ENCODE data around the gene PLEK. TPM values are rescaled to one million over a fixed set of nuclear protein-coding genes. Genes with fewer than 3 reads are reported as not detected.

Gene PLEK
- total and polyA plus RNA-seq, 2 donors (not counting 1 experiment from before 2014, with no cell fraction given): not detected

DNA sequence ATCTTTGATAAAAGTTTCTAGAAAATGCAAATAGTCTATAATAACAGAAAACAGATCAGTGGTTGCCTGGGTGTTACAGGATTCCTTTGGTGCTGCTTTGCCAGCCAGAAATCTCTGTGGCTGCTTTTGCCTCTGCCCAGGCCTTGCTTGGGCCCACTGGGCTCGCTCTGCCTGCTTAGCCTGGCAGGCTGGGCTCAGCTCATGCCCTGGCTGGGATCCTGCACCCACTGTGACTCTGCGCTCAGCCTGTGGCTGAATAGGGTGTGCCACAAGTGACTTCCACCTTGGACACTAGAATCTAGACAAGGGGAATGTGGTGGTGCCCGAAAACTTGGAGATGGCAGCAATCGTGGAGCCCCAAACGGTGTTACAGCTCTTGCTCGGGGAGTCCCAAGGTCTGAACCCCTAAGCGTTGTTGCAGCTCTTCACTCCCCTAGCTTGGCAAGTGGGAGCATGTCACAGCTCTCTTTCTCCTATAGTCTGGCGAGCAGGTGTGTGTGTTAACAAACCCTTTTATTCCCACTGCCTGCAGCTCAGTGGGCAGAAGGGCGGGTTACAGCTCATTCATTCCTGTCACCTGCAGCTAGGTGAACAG, 51.1 kb downstream of the PLEK start:
- Histone ChIP-seq H3K9me3 (ENCODE audit: control insufficient read depth, insufficient read depth, low read depth, low read length) (no peaks in the 10 kb centered on the region), H3K4me2 (ENCODE audit: extremely low read depth, insufficient read depth, low read length) (no peak overlapping the region), H4K20me1 (ENCODE audit: control insufficient read depth, extremely low read depth, insufficient read depth, low read length) (no peaks in the 10 kb centered on the region), H3K27ac (ENCODE audit: insufficient read depth, low read length) (no peak overlapping the region), H3K27me3 (ENCODE audit: control insufficient read depth, insufficient read depth, low read length) (peaks cover 12% of the 10 kb centered on the region), H3K36me3 (ENCODE audit: control insufficient read depth, insufficient read depth, low read length) (no peaks in the 10 kb centered on the region), H3K9ac (ENCODE audit: insufficient read depth, low read length) (no peak overlapping the region), H3K79me2 (ENCODE audit: control insufficient read depth, insufficient read depth, low read length) (no peaks in the 10 kb centered on the region), H3K4me3 (replicated peaks in 1 of 4; ENCODE audit: control extremely low read depth in 1 of 4, insufficient read depth in 1 of 4, low read depth in 3 of 4, low read length in 4 of 4) (no peak overlapping the region), H2AFZ (ENCODE audit: low read length) (no peak overlapping the region), H3K4me1 (ENCODE audit: control insufficient read depth, extremely low read depth, insufficient read depth, low read length) (no peaks in the 10 kb centered on the region)
- DNase-seq (ENCODE audit: low read depth in 2 of 2): no peak
- no peak for TF ChIP-seq EZH2 (IDR thresholded peaks at IDR 0.05; ENCODE audit: low read length, missing control alignments)

DNA sequence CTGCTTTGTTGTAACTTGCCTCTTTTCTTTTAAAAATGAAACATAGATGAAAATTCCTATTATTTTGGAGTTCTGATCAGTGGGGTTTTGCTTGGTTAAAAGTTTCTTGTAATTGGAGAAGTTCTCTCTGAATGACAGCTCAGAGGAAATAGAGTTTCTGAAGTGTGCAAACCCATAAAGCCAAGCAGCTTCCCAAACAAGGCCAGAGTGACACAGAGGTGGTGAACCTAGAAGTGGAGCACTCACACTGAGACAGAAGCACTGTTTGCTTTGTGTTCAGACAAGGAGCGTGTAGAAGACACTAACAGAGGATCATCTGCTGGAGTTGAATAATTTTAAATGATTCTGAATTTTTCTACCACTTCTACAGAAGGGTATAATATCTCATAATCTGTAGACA, 52.8 kb downstream of the PLEK start:
- TF ChIP-seq EZH2 (IDR thresholded peaks at IDR 0.05; ENCODE audit: low read length, missing control alignments): no peak
- TF ChIP-seq, protein P1, sequence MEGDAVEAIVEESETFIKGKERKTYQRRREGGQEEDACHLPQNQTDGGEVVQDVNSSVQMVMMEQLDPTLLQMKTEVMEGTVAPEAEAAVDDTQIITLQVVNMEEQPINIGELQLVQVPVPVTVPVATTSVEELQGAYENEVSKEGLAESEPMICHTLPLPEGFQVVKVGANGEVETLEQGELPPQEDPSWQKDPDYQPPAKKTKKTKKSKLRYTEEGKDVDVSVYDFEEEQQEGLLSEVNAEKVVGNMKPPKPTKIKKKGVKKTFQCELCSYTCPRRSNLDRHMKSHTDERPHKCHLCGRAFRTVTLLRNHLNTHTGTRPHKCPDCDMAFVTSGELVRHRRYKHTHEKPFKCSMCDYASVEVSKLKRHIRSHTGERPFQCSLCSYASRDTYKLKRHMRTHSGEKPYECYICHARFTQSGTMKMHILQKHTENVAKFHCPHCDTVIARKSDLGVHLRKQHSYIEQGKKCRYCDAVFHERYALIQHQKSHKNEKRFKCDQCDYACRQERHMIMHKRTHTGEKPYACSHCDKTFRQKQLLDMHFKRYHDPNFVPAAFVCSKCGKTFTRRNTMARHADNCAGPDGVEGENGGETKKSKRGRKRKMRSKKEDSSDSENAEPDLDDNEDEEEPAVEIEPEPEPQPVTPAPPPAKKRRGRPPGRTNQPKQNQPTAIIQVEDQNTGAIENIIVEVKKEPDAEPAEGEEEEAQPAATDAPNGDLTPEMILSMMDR (conservative IDR thresholded peaks at IDR 0.05 in 1 of 2, IDR thresholded peaks at IDR 0.05 in 1 of 2; ENCODE audit: low read depth in 1 of 2, low read length in 2 of 2): no peak
- no peak overlapping the region for H3K9ac ChIP-seq (ENCODE audit: insufficient read depth, low read length)
- H3K27ac ChIP-seq (ENCODE audit: insufficient read depth, low read length): no peak overlapping the region
- no peak overlapping the region for H2AFZ ChIP-seq (ENCODE audit: low read length)
- DNase-seq (ENCODE audit: low read depth in 2 of 2): no peak
- no peaks in the 10 kb centered on the region for H3K4me1 ChIP-seq (ENCODE audit: control insufficient read depth, extremely low read depth, insufficient read depth, low read length)
- H4K20me1 ChIP-seq (ENCODE audit: control insufficient read depth, extremely low read depth, insufficient read depth, low read length): no peaks in the 10 kb centered on the region
- no peaks in the 10 kb centered on the region for H3K9me3 ChIP-seq (ENCODE audit: control insufficient read depth, insufficient read depth, low read depth, low read length)
- H3K79me2 ChIP-seq (ENCODE audit: control insufficient read depth, insufficient read depth, low read length): no peaks in the 10 kb centered on the region
- peaks cover 12% of the 10 kb centered on the region for H3K27me3 ChIP-seq (ENCODE audit: control insufficient read depth, insufficient read depth, low read length)
- no peak overlapping the region for H3K4me3 ChIP-seq (replicated peaks in 1 of 4; ENCODE audit: control extremely low read depth in 1 of 4, insufficient read depth in 1 of 4, low read depth in 3 of 4, low read length in 4 of 4)
- H3K36me3 ChIP-seq (ENCODE audit: control insufficient read depth, insufficient read depth, low read length): no peaks in the 10 kb centered on the region
- no peak overlapping the region for H3K4me2 ChIP-seq (ENCODE audit: extremely low read depth, insufficient read depth, low read length)

DNA sequence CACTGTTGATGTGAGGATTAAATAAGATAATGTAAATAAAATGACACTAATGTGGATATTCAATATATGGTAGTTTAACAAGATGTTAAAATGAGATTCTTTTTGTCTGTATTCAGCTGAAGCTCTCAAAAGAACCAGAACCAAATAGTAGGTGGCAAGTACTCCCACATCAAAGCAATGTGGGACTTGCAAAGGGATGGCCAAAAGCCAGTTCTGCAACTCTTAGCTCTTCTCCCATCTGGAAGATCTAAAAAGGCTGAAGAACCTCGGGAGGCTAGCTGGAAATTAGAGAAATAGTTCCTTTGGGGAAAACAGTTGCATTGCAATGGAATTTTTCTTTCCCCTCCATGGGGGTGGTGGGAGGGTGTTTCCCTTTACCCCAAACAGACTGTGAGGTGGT, 53.3 kb downstream of the PLEK start:
- no peak overlapping the region for H3K4me2 ChIP-seq (ENCODE audit: extremely low read depth, insufficient read depth, low read length)

More for the DNA sequence above, 53.3 kb downstream of the PLEK start:
- DNase-seq (ENCODE audit: low read depth in 2 of 2): no peak
- Histone ChIP-seq H2AFZ (ENCODE audit: low read length) (no peak overlapping the region), H3K27me3 (ENCODE audit: control insufficient read depth, insufficient read depth, low read length) (peaks cover 12% of the 10 kb centered on the region), H3K9ac (ENCODE audit: insufficient read depth, low read length) (no peak overlapping the region), H3K27ac (ENCODE audit: insufficient read depth, low read length) (no peak overlapping the region), H3K9me3 (ENCODE audit: control insufficient read depth, insufficient read depth, low read depth, low read length) (no peaks in the 10 kb centered on the region), H3K4me1 (ENCODE audit: control insufficient read depth, extremely low read depth, insufficient read depth, low read length) (no peaks in the 10 kb centered on the region), H3K4me3 (replicated peaks in 1 of 4; ENCODE audit: control extremely low read depth in 1 of 4, insufficient read depth in 1 of 4, low read depth in 3 of 4, low read length in 4 of 4) (no peak overlapping the region), H3K36me3 (ENCODE audit: control insufficient read depth, insufficient read depth, low read length) (no peaks in the 10 kb centered on the region), H4K20me1 (ENCODE audit: control insufficient read depth, extremely low read depth, insufficient read depth, low read length) (no peaks in the 10 kb centered on the region), H3K79me2 (ENCODE audit: control insufficient read depth, insufficient read depth, low read length) (no peaks in the 10 kb centered on the region)
- TF ChIP-seq, protein P1 (conservative IDR thresholded peaks at IDR 0.05 in 1 of 2, IDR thresholded peaks at IDR 0.05 in 1 of 2; ENCODE audit: low read depth in 1 of 2, low read length in 2 of 2): no peak
- TF ChIP-seq EZH2 (IDR thresholded peaks at IDR 0.05; ENCODE audit: low read length, missing control alignments): no peak

All from fibroblast of lung (primary cell).